Heart left ventricle (tissue), 13 donors: ENCODE results near the gene PARP6.

Source experiments
- POLR2A ChIP-seq, 2 donors: fragments of 450-650 bp; IDR thresholded peaks; one replicate each; pipeline ENCODE4 v1.6.1; 2017; ENCODE audit warnings: antibody characterized with exemption in 2 of 2, mild to moderate bottlenecking in 2 of 2, moderate library complexity in 2 of 2
- TF ChIP-seq, protein P1 (sequence below), 12 donors: fragments of 200-600 bp; sonication (generic) in 4 of 12; IDR thresholded peaks; one replicate each; pipeline versions ENCODE4 v1.5.0 to v1.8.0; 2018 to 2022; ENCODE audit warnings: antibody characterized with exemption in 12 of 12, mild to moderate bottlenecking in 5 of 12
- donor health status: ischemic (EF 13 %, LVEDD 7.1; RV severe dilation, severe dysfunction).
- donor health status: DM: no; HTN: yes; CAD: no.
- donor health status: DM: no; HTN: no; CAD: no.
- donor health status: ischemic (EF 25% LVEDD 6.9; RV normal size, moderate dysfunction).
- donor health status: ischemic (EF 25% LVEDD 5.7; RV mildly dilated, moderate dysfunction).
- donor health status: ischemic (EF 35%, LVEDD 5.7; RV mildly dilated, moderate dysfunction).
- donor health status: nonischemic (EF 11% LVEDD 7.7; RV severe dilation, severe dysfunction).
- donor health status: DM: yes; HTN: yes; CAD: no.
- donor health status: PGD.
- donor health status: ischemic (EF 29% LVEDD 5.4; RV normal size, mild dysfunction).
- donor health status: nonischemic (EF 23%, LVEDD 6.1; RV moderate dilation, normal function).

DNA sequence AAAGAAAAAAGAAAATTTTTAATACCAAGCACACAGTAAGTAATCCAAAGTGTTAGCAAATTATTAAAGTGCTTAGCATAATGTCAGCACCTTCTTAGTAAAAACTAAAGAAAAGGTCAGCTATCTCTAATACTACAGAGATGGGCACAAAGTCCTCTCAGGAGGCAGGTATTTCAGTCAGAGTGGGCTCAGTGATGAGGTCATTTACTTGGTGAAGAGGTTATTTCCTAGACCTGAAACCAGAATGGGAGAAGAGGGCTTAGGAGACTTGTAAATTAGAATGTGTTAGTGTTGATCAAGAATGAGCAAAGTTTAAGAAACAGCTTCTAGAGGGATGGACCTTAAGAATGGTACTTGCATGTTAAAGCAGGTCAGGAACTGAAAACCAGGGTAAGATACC lies 32.7 kb downstream of the PARP6 start:
- TF ChIP-seq, protein P1, sequence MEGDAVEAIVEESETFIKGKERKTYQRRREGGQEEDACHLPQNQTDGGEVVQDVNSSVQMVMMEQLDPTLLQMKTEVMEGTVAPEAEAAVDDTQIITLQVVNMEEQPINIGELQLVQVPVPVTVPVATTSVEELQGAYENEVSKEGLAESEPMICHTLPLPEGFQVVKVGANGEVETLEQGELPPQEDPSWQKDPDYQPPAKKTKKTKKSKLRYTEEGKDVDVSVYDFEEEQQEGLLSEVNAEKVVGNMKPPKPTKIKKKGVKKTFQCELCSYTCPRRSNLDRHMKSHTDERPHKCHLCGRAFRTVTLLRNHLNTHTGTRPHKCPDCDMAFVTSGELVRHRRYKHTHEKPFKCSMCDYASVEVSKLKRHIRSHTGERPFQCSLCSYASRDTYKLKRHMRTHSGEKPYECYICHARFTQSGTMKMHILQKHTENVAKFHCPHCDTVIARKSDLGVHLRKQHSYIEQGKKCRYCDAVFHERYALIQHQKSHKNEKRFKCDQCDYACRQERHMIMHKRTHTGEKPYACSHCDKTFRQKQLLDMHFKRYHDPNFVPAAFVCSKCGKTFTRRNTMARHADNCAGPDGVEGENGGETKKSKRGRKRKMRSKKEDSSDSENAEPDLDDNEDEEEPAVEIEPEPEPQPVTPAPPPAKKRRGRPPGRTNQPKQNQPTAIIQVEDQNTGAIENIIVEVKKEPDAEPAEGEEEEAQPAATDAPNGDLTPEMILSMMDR (IDR thresholded peaks at IDR 0.05): no peak
- TF ChIP-seq POLR2A (IDR thresholded peaks at IDR 0.05): no peak
